HG02571 (cell line): Measurements from ENCODE around the gene DTD1.
"Not testable (repeated sequence)": the region's sequence is repeated elsewhere in the genome, so short reads cannot be mapped to it uniquely, and the experiment has no call there.

Experiments used
- ATAC-seq: cut with Tn5 transposase; IDR thresholded peaks from one replicate; pipeline ENCODE4 v1.9.1; 2021; ENCODE audit warnings: mild to moderate bottlenecking, moderate library complexity; ENCODE audit not compliant: unreplicated experiment

Gene DTD1

DNA sequence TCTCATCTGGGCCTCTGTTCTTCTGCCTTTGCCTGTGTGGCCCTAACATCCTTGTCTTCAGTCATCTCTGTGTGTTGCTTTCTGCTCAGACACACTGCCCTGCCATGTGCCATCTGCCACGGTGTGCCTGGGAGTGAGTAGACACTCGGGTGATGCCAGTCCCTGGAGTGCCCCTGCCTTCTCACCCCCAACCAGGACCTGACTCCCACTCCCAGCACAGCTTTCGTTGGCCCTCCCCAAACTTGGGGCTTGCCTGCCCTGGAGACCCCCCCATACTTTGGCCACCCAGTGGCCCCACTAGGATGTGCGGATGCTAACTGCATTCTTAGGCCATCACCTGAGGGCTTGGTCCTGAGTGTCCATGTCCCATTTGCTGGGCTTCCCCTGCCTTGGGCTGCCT is 149.3 kb downstream of the DTD1 start:
- no peak for ATAC-seq

DNA sequence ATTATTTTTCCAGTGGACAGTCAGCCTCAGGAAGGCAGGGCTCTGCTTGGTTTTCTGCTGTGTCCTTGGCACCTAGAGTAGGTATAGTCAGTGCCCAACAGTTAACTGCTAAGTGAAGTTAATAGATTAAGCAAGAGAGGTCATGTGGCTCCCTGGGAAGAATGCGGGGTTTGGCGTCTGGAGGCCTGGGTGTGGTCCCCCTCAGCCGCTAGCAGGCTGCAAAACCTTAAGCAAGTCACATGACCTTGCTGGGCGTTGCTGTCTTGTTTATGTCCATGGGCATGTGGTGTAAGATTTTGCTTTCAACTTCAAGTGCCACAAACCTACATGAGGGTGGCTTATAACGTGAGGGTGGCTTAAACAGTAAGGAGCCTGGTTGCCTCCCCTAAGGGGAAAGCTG is 150.2 kb downstream of the DTD1 start:
- no peak for ATAC-seq

DNA sequence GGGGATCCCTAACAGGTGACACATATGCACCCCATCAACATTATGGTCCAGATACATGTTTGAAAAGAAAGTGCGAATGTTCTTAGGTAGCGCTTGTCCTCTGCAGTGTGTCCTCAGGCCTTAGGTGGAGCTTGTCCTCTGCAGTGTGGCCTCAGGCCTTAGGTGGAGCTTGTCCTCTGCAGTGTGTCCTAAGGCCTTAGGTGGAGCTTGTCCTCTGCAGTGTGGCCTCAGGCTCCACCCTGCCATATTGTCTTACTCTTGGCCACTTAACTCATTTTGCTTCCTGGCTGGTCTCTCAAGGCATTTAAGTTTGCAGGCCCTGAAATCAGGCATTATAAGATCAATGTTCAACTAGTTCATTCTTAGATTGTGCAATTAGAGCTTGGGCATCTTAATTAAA is 151.0 kb downstream of the DTD1 start:
- no peak for ATAC-seq

DNA sequence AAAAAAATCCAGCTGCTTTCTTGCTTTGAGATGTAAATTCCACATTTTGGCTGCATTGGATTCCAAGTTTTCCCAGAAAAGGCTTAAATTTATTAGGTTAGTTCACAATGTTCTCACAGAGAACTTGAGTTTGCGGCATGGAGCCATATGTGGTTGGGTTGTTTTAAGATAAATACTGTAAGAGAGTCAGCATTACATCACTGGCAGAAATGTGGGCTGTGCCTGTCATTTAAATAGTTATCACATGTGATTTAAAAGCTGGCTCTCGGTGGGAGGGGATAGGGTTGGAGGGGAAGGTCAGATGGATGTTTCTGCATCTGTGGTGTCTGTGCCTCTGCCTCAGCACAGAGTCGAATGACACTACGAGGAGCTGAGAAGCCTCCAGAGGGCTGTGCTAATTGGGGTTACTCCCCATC is 151.9 kb downstream of the DTD1 start:
- no peak for ATAC-seq

DNA sequence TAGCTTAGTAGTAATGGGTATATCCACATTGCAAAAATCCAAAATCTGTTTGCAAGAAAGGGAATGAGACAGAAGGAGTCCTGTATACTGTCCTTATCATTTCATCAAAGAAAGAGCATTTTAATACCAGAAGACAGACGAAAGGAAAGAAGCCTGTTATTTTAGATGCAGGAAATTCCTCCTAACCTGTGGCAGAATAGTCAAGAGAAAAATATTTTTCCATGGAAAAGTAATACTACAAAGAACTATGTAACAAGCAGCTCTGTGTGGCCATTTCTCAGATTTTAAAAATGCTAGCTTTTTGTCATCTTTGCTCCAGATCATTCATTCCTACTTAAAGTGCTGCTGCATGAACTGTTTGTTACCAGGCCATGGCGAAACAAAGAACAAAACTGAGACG is 152.9 kb downstream of the DTD1 start:
- ATAC-seq = no peak

DNA sequence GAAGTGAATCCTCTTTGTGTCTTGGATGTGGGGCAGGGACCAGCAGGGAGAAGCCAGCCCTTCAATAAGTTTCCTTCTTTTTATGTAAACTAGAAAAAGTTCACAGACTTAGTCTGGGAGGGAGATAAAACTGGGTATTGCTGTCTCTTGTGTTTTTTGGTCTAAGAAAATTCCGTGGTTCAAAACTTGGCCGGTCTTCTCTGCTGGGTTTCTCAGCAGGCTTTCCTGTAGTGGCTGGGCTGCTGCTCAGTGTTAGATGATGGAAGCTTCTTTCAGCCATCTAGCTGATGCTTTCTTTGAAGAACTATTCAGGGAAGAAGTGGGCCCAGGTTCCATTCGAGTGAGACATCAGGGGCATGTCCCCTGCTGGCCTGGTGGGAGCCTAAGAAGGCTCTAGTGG is 155.0 kb downstream of the DTD1 start:
- ATAC-seq = no peak

DNA sequence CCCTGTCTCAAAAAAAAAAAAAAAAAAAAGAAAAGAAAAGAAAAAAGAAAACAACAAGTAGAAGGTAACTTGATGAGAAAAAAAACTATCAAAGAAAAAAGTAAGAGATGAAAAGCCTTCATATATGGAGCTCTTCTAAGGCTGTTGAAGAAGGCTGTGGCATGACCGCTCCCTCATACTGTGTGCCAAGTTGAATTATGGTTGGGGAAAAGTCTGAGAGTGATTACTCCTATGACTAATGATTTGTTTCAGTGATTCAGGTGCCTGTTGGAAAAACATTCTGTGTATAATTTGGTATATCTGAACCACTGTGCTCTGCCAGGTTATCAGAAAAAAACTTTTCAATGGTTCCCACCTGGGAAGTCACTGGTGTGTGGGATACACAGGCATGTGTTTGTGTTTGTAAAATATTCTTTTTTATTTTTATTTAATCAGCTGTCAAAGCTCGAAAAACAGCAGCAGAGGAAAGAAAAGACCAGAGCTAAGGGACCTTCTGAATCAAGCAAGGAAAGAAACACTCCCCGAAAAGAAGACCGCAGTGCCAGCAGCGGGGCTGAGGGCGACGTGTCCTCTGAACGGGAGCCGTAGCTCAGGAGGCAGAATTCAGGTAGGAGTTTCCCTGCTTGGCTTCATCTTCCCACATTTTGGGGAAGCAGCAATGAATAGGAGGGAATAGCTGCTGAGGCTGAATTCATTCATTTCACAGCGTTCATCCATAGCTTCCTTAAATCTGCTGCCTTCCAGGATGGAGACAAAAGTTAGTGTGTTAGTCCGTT is 156.0 kb downstream of the DTD1 start:
- ATAC-seq = no peak

DNA sequence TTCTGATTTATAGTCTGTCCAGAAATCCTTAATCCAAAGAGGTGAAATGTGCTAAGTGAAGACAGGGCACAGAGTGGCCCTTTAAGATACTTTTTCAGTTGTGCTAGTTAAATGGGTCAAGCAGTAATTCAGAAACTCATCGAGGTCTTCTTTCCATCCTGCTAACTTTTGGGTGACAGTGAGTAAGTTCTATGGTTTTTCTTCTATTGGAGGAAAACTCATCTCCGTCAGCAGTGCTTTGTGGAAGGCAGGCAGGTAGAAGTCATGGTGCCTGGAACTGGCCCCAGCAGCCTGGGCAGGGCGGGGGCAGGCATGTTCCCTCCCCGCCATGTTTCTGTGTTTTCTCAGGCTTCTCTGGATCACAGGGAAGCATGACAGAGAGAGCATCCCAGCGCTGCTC is 159.2 kb downstream of the DTD1 start:
- no peak for ATAC-seq

DNA sequence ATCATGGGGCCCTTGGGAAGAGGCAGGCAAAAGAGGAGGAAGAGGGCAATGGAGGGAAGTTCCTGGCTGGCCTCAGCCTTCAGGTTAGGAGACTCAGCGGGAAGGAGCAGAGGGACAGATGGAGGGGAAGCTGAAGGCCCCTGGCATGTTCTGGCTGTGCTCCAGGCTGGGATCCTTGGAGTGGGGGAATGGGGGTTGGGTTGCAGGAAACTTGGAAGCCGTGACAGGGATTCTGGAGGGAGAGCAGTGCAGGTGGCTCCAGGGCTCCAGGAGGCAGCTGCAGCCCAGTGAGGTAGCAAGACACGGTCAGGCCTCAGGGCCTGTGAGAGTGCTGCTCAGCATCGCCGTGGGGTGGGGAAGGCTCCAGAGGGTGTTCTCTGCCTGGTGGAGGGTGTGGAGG is 161.1 kb downstream of the DTD1 start:
- ATAC-seq = no peak

DNA sequence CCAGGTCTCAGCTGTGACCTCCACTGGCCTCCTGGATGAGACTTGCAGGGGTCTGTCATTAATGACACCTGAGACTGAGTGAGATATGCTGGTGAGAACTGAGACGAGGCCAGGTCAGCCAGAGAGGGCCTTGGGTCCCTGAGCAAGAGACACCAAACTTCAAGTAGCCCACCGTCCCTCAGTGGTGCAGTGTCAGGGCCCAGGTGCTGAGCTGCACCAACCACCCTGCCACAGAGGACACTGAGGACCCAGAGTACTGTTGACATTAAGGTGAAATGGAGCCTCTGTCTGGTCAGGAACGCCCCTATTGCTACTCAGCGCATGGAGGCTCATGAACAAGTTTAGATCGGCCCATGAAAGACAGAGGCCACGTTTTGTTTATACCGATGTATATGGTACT is 161.7 kb downstream of the DTD1 start:
- no peak for ATAC-seq

DNA sequence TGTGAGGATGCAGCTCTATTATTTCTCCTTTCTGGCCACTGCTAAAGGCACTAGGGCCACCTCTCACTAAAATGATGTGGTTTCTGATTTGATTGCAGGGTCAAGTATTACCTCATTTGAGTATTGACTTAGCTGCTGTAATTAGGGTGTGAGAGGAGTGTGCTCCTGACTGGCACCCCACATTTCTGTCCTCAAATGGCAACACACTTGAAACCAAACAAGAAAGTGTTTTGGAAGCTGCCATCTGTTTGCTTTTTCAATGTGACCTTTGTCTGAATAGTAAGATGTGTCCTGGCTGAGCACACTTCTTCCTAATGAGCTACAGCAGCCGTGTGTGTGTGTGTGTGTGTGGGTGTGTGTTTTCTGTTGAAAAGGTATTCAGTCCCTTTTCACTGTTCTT is 162.9 kb downstream of the DTD1 start:
- ATAC-seq = no peak

DNA sequence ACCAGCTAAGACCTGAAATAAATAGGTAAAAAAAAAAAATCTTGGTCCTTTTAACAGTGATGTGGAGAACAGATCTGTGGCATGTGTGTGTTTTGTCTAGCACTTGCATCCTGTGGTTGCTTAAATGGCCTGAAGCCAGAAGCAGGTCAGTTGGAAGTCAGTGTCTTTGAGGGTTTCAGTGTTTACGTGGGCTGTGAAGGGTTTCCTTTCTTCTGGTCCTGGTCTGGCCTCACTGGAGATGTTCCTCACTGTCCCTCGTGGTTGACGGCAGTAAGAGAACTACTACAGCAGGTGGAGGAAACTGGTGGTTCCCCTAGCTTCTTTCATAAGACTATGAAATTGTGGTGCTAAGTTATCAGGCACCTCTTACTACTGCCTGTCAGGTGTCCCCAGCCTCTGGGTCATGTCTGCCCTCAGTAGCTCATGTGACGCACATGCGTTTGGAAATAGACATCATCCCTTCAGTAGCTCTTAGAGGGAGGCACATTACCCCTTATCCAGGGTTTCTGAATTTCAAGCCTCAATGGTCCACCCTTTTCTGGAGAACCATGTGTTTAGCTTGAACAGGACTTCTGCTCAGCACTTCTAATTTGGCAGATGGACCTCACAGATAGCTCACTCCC is 166.3 kb downstream of the DTD1 start:
- ATAC-seq = peak; percentile 97

DNA sequence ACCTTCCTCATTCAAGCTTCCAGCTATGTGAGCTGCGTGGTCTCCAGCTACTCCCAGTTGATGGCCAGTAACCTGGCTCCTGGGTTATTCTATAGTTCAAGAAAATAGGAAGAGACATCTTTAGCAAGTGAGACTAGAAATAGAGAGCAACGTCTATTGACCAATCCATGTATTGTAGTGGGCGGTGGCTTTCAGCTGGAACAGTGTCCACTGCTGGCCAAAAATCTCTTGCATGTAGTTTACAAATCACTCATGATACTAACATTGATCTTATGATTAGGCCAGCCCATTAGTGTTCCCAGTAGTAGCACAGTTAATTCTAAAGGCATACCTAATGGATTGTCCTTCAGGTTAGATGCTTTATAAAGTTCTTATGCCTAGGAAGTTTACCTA is 166.8 kb downstream of the DTD1 start:
- ATAC-seq = no peak

DNA sequence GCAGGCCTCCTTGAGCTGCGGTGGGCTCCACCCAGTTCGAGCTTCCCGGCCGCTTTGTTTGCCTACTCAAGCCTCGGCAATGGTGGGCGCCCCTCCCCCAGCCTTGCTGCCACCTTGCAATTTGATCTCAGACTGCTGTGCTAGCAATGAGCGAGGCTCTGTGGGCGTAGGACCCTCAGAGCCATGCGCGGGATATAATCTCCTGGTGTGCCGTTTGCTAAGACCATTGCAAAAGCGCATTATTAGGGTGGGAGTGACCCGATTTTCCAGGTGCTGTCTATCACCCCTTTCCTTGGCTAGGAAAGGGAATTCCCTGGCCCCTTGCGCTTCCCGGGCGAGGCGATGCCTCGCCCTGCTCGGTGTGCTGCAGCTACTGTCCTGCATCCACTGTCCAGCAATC is 173.0 kb downstream of the DTD1 start:
- not testable (repeated sequence) for ATAC-seq

DNA sequence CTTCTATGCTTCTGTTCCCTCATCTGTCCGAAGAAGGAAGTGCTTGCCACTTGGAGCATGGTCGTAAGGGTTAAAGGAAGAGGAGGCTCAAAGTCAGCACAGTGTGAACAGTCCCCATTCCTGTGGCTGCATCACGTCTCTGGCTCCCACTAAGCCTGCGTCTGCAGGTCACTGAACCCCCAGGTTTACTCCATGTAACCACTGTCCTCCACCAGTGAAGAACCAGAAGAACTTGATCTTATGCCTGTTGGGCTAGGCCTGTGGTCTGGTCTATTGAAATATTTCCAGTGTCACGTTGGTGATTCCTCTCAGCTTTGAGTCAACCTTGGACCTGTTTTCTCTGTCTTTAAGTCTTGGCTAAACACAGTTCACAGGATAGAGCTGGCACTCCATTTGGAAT is 179.8 kb downstream of the DTD1 start:
- ATAC-seq = no peak

DNA sequence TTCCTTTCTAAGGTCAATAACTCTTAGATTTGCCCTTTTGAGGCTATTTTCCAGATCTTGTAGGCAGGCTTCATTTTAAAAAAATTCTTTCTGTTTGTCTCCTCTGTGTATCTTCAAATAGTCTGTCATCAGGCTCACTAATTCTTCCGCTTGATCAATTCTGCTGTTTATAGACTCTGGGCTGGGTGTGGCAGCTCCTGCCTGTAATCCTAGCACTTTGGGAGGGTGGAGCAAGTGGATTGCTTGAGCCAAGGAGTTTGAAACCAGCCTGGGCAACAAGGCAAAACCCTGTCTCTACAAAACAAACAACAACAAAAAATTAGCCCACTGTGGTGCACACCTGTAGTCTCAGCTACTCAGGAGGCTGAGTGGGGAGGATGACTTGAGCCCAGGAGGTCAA is 185.7 kb downstream of the DTD1 start:
- no peak for ATAC-seq

DNA sequence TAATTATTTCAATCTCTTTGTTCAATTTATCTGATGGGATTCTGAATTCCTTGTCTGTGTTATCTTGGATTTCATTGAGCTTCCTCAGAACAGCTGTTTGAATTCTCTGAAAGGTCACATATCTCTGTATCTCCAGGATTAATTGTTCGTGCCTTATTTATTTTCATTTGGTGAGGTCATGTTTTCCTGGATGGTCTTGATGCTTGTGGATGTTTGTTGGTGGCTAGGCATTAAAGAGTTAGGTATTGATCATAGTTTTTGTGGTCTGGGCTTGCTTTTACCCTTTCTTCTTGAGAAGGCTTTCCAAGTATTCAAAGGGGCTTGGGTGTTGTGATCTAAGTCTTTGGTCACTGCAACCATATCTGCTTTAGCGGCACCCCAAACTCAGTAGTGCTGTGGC is 186.4 kb downstream of the DTD1 start:
- no peak for ATAC-seq

DNA sequence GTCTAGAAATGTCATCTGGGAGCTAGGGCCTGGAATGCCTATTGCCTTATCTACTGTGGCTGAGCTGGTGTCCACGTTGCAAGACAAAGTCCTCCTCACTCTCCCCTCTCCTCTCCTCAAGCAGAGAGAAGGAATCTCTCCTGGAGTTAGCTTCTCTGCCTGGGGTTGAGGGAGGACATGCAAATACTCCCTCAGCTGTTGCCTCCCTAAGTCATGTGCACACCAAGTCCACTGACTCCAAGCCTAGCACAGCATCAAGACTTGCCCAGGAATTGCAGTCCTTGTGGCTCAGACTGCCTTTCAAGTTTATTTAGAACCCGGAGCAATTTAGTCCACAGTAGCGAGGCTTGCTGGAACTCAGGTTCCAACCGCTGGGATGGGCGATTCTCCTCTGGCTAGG is 187.8 kb downstream of the DTD1 start:
- no peak for ATAC-seq

DNA sequence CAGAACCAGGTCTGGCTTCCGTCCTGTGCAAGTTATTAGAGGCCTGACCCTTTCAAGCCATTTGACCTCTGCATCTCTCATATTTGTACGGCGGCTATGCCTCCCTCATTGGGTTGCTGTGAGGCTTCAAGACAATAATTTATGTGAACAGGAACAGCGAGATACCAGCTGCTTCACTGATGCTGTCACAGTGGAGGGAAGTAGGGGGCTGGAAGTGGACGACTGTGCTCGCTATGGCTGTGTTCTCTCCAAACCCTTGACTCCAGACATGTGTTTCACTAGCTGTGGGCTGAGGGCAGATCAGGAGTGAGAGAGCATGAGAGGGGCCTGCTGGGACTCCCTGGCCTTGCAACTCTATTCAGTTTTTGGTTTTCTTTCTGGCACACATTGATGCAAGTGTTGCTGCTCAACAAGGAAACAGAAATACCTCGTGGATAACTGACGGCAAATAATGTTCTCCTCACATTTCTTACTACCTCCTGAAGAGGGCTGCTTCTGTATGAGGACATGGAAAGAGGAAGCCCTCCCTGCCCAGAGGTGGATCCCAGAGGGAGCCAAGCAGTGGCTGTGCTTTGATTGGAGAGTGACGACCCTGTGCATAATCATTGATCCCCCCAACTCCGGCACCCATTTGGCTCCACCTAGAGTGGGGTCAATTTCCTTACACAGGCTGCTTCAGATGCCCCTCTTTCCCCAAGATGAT is 191.0 kb downstream of the DTD1 start:
- no peak for ATAC-seq

DNA sequence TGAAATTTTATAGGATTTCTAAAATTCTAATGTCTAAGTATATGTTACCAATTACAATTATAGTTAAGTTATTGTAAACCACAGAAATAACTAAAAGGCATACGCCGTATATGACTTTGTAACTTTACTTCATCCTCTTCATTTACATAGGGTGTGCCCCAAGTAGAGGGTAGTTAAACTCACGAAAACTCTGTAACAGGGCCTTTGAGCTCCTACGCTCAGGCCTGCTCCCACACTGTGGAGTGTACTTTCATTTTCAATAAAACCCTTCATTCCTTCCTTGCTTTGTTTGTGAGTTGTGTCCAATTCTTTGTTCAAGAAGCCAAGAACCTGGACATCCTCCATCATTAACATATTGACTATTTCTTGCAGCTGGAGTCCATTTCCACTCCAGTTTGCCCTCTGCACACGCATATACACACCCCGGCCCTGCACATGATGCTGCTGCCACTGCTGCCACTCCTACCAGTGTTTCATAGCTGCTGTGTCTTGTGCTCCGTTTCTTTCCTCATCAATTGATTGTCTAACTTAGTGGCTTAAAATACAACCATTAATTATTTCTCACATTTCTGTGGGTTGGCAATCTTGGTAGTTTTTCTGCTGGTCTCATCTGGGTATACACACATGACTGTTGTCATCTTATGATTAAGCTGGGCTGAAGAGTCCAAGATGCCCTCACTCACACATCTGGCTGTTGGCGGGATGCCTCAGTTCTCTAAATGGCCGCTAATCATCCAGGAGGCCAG is 192.7 kb downstream of the DTD1 start:
- ATAC-seq = no peak

DNA sequence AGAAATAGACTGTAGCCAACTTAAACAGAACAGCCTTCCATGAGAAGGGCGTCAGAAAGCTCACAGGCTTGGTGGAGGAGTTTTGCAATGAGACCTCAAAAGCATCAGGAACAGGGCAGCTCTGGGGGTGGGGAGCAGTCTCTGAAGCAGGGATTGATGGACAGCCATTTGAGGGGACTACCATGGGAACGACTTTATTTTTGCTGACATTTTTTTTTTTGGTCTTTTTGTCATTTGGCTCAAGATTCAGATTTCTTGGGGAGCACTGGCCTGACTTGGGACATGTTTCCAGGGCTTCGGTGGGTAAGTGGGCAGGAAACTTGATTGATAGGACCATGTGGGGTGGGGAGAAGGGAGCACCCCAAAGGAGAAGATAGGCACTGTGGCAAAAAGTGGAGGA is 193.7 kb downstream of the DTD1 start:
- ATAC-seq = no peak
